Erythroblast (primary cell): ENCODE results near the gene PEDS1.

ENCODE experiments used
- GATA1 ChIP-seq: IDR thresholded peaks from 2 replicates; pipeline ENCODE4 v1.6.1; 2011; ENCODE audit warnings: low read depth, mild to moderate bottlenecking, control low read depth, low read length, moderate library complexity
- POLR2A ChIP-seq: IDR thresholded peaks from 2 replicates; pipeline ENCODE4 v1.6.1; 2011; ENCODE audit warnings: mild to moderate bottlenecking, low read length

DNA sequence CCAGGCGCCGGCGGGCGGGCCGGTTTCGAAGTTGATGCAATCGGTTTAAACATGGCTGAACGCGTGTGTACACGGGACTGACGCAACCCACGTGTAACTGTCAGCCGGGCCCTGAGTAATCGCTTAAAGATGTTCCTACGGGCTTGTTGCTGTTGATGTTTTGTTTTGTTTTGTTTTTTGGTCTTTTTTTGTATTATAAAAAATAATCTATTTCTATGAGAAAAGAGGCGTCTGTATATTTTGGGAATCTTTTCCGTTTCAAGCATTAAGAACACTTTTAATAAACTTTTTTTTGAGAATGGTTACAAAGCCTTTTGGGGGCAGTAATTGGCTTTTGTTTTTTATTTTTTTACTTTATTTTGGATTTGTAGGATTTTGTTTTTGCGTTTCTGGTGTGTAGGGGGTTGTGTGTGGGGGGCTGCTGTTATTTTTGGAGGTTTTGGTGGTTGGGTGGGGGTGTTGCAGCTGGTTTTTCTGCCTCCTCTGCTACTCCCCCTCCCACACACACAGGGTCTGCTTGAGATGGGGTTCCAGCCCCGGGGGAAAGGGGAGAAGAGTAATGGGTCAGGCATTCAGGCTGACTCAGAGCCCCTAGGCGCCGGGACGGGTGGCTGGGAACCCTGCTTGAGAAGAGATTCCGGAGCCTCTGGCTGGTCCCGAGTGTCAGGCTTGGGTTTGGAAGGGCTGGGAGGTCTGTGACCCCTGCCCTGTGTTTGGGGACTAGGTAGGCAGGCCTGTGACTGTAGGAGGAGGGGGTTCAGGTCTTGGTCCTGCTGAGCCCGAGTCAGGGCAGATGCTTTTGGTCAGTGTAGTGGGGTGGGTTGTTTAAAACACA, 39.1 kb upstream of the PEDS1 start:
- TF ChIP-seq POLR2A (peak; percentile 53), GATA1 (no peak)
